Vagina (tissue), 2 donors: ENCODE results near the gene TM9SF2. TPM values are rescaled to one million over a fixed set of nuclear protein-coding genes. Genes with fewer than 3 reads are reported as not detected.

Experiments
- DNase-seq, 2 donors: peaks; one replicate each; pipeline ENCODE4 v3.0.0-alpha.2; 2017; ENCODE audit errors: extremely low spot score in 2 of 2
- H3K27ac ChIP-seq: fragments of 200-600 bp; sonication (generic); one replicate; pipeline ENCODE4 v1.5.1; 2019
- H3K27me3 ChIP-seq: fragments of 200-600 bp; sonication (generic); one replicate; pipeline ENCODE4 v1.5.1; 2019
- H3K36me3 ChIP-seq, 2 donors: fragments of 200-600 bp; sonication (generic); one replicate each; pipeline ENCODE4 v1.5.1; 2017 to 2019
- H3K4me1 ChIP-seq: fragments of 200-600 bp; sonication (generic); one replicate; pipeline ENCODE4 v1.5.1; 2019
- H3K4me3 ChIP-seq, 2 donors: fragments of 200-600 bp; sonication (generic); 1 replicate in 1 of 2; 2 replicates in 1 of 2; pipeline ENCODE4 v1.5.1; 2016 to 2019
- H3K9me3 ChIP-seq: fragments of 200-600 bp; sonication (generic); one replicate; pipeline ENCODE4 v1.5.1; 2019
- POLR2A ChIP-seq, 2 donors: fragments of 450-650 bp; IDR thresholded peaks; one replicate each; pipeline ENCODE4 v1.6.1; 2017; ENCODE audit warnings: antibody characterized with exemption in 2 of 2, mild to moderate bottlenecking in 2 of 2, moderate library complexity in 2 of 2
- POLR2AphosphoS5 ChIP-seq, 2 donors: sonication (generic); formaldehyde crosslinking; IDR thresholded peaks; one replicate each; pipeline ENCODE4 v1.9.0; 2017; ENCODE audit warnings: antibody characterized with exemption in 2 of 2, mild to moderate bottlenecking in 2 of 2, low read depth in 1 of 2; ENCODE audit not compliant: insufficient read depth in 1 of 2
- intact Hi-C: fragments of 100-400 bp; cut with DNase I; formaldehyde crosslinking; loops from one replicate; pipeline ENCODE4 v1.15.1; 2023
- total RNA-seq: library from RNA; depleted of rRNA; stranded (reverse); fragments of >200 nt; gene quantifications from one replicate; pipeline ENCODE4 v1.2.3, GENCODE V29; 2016
- TF ChIP-seq, protein P1 (sequence below), 3 experiments: fragments of 450-650 bp in 2 of 3; fragments of 200-600 bp in 1 of 3; sonication (generic) in 1 of 3; IDR thresholded peaks; one replicate each; pipeline ENCODE4 v1.5.1; 2017 to 2019; ENCODE audit warnings: antibody characterized with exemption in 3 of 3, mild to moderate bottlenecking in 2 of 3, moderate library complexity in 2 of 3

The TM9SF2 gene
- total RNA-seq, 1 donor from 2014 or later: 59.2 TPM

GRCh38 chr13:99507986-99508385, 6.7 kb downstream of the TM9SF2 start:
- TF ChIP-seq POLR2AphosphoS5 (IDR thresholded peaks at IDR 0.05; ENCODE audit: insufficient read depth in 1 of 2, low read depth in 1 of 2) (no peak), POLR2A (IDR thresholded peaks at IDR 0.05) (no peak)
- TF ChIP-seq, protein P1, sequence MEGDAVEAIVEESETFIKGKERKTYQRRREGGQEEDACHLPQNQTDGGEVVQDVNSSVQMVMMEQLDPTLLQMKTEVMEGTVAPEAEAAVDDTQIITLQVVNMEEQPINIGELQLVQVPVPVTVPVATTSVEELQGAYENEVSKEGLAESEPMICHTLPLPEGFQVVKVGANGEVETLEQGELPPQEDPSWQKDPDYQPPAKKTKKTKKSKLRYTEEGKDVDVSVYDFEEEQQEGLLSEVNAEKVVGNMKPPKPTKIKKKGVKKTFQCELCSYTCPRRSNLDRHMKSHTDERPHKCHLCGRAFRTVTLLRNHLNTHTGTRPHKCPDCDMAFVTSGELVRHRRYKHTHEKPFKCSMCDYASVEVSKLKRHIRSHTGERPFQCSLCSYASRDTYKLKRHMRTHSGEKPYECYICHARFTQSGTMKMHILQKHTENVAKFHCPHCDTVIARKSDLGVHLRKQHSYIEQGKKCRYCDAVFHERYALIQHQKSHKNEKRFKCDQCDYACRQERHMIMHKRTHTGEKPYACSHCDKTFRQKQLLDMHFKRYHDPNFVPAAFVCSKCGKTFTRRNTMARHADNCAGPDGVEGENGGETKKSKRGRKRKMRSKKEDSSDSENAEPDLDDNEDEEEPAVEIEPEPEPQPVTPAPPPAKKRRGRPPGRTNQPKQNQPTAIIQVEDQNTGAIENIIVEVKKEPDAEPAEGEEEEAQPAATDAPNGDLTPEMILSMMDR (IDR thresholded peaks at IDR 0.05): no peak
- intact Hi-C loops: loop anchor here (10.0 kb wide), 1 partner anchor 63 kb away; no protein-coding TSS in a partner anchor

GRCh38 chr13:99509479-99509878, 8.2 kb downstream of the TM9SF2 start:
- no peak overlapping the region for H3K27ac ChIP-seq
- no peaks in the 10 kb centered on the region for H3K27me3 ChIP-seq
- TF ChIP-seq POLR2AphosphoS5 (IDR thresholded peaks at IDR 0.05; ENCODE audit: insufficient read depth in 1 of 2, low read depth in 1 of 2) (no peak), POLR2A (IDR thresholded peaks at IDR 0.05) (no peak)
- TF ChIP-seq, protein P1 (IDR thresholded peaks at IDR 0.05): no peak
- intact Hi-C loops: loop anchor here (10.0 kb wide), 1 partner anchor 65 kb away; no protein-coding TSS in a partner anchor
- peaks cover 0 to 7% of the 10 kb centered on the region in 2 donors for H3K36me3 ChIP-seq
- H3K4me3 ChIP-seq: no peak overlapping the region
- peaks cover 51% of the 10 kb centered on the region for H3K4me1 ChIP-seq
- H3K9me3 ChIP-seq: no peaks in the 10 kb centered on the region
- no peak for DNase-seq

More at GRCh38 chr13:99507986-99508385, 6.7 kb downstream of the TM9SF2 start:
- Histone ChIP-seq H3K9me3 (no peaks in the 10 kb centered on the region), H3K4me1 (peaks cover 57% of the 10 kb centered on the region), H3K36me3 (peaks cover 0 to 7% of the 10 kb centered on the region in 2 donors), H3K4me3 (no peak overlapping the region), H3K27ac (no peak overlapping the region), H3K27me3 (no peaks in the 10 kb centered on the region)
- no peak for DNase-seq

DNA sequence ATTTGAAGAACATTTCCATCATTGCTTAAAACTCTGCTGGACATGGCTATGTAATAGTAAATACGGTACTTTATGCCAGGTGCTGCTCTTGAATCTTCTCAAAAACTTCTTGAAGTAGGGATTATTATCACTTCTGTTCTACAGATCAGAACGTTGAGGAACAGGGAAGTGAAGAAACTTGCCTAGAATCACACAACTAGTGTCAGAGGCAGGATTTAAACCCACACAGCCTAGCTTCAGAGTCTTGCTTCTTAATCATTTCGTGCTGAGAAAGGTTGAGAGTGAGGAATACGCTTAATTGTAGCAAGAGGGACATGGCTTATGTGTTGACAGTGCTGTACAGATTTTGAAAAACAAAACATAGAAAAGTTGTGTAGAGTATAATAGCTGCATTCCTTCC, 13.5 kb downstream of the TM9SF2 start:
- Histone ChIP-seq H3K27ac (no peak overlapping the region), H3K4me1 (peaks cover 36% of the 10 kb centered on the region), H3K4me3 (no peak overlapping the region), H3K36me3 (peaks cover 0 to 9% of the 10 kb centered on the region in 2 donors), H3K27me3 (no peaks in the 10 kb centered on the region), H3K9me3 (no peaks in the 10 kb centered on the region)
- TF ChIP-seq, protein P1 (IDR thresholded peaks at IDR 0.05): no peak
- no peak for TF ChIP-seq POLR2AphosphoS5 (IDR thresholded peaks at IDR 0.05; ENCODE audit: insufficient read depth in 1 of 2, low read depth in 1 of 2)
- TF ChIP-seq POLR2A (IDR thresholded peaks at IDR 0.05): no peak
- intact Hi-C loops: no loop called here
- no peak for DNase-seq

DNA sequence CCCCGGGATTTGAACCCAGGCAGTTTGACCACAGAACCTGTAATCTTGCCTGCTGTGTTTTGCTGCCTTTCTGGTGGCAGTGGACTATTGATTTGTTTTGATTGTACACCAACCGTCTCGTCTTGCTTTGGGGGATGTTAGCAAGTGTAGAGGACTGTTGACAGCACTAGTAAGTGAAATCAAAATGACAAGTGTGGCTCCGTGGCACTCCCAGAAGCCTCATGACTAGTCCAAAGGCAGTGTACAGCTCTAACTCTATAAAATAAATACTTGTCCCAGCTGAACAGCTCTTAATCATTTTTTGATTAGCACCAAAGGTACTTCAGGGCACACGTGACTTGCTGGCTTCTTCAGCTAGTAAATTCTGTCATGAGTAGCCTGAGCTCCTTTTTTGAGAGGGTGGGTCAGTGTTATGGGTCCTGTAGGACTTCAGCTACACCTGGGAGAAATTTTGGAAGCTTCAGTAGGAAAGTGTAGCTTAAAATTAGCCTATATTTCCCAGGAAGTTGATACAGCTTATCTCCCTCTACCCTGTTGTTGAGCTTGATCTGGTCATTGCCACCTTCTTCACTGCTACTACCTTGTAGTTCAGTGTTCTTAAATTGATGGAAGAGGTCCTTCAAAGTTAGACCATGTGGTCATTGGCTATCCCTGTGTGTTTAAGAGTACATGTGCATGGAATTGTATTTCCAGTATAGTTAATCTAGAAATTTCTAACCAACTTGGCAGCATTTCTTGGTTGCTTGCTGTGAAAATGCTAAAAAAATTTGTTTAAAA, 15.1 kb downstream of the TM9SF2 start:
- Histone ChIP-seq H3K4me1 (peaks cover 36% of the 10 kb centered on the region), H3K9me3 (no peaks in the 10 kb centered on the region), H3K4me3 (no peak overlapping the region), H3K36me3 (peaks cover 0 to 23% of the 10 kb centered on the region in 2 donors), H3K27ac (no peak overlapping the region), H3K27me3 (no peaks in the 10 kb centered on the region)
- TF ChIP-seq POLR2AphosphoS5 (IDR thresholded peaks at IDR 0.05; ENCODE audit: insufficient read depth in 1 of 2, low read depth in 1 of 2): no peak
- TF ChIP-seq, protein P1 (IDR thresholded peaks at IDR 0.05): no peak
- TF ChIP-seq POLR2A (IDR thresholded peaks at IDR 0.05): no peak
- intact Hi-C loops: no loop called here
- DNase-seq: no peak

DNA sequence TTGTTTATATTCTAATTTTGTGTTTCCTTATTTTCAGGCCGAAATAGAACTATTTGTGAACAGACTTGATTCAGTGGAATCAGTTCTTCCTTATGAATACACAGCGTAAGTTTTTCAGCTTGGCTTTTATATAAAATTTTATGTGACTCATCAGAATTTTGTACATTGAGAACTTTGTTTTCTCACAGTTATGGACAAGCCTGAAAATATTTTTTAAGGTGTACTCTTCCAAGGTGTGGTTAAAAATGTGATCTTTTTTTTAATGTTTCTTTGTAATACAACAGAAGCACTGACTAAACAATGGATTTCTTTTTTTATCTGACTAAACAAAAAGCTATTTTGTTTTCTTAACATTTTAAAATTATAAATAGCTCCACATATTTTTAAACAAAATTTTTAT, 16.3 kb downstream of the TM9SF2 start:
- Histone ChIP-seq H3K27me3 (no peaks in the 10 kb centered on the region), H3K9me3 (no peaks in the 10 kb centered on the region), H3K4me3 (no peak overlapping the region), H3K4me1 (peaks cover 28% of the 10 kb centered on the region), H3K36me3 (peaks cover 0 to 36% of the 10 kb centered on the region in 2 donors), H3K27ac (no peak overlapping the region)
- TF ChIP-seq, protein P1 (IDR thresholded peaks at IDR 0.05): no peak
- TF ChIP-seq POLR2A (IDR thresholded peaks at IDR 0.05) (no peak), POLR2AphosphoS5 (IDR thresholded peaks at IDR 0.05; ENCODE audit: insufficient read depth in 1 of 2, low read depth in 1 of 2) (no peak)
- no peak for DNase-seq
- intact Hi-C loops: no loop called here
